Transverse colon (tissue), 1 donor: ENCODE results near the gene ZNF841.

Experiments
- EP300 ChIP-seq: sonication (generic); formaldehyde crosslinking; IDR thresholded peaks from one replicate; pipeline ENCODE4 v1.6.1; 2017; ENCODE audit warnings: antibody characterized with exemption, low read depth
- POLR2A ChIP-seq: fragments of 450-650 bp; IDR thresholded peaks from one replicate; pipeline ENCODE4 v1.6.1; 2016; ENCODE audit warnings: antibody characterized with exemption, mild to moderate bottlenecking, moderate library complexity

DNA sequence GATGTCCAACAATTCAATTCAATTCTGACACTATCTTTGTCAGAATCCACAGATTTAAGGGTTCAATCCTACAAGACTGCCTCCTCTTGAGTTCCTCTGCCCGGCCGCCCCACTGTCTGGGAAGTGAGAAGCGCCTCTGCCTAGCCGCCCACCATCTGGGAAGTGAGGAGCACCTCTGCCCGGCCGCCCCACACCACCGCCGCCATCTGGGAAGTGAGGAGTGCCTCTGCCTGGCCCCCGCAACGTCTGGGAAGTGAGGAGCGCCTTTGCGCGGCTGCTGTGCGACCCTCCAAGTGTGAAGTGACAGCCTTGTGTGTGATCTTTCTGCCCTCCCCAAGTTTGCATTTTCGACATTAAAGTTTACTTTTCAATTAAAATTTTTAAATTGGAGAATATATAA, 73.4 kb downstream of the ZNF841 start:
- TF ChIP-seq POLR2A (no peak), EP300 (no peak)
